ENCODE measurements around the gene PRR5L. TPM values are rescaled to one million over a fixed set of nuclear protein-coding genes. Genes with fewer than 3 reads are reported as not detected.

Gene PRR5L
- total RNA-seq, 1 donor, result 0.54 TPM

DNA sequence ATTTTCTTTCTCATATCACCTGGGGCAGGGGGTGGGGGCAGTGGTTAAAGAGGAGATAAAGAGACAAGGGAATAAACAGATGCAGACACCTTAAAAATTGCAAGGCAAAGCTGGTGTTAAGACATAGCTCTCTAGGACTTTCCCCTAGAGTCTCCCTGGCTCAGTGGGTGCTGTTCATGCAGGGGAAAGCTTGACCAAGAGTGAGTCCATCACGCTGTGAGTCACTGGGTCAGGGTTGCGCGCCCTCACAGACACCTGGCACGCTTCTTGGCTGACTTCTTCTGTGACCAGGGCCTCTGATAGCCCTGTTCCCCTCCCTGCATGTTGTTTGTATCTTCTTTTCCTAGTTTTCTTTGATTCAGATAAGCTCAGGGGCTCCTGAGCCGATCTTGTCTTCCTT, 38.7 kb upstream of the PRR5L start:
- no peak overlapping the region for H3K4me3 ChIP-seq (ENCODE audit: low read depth, low read length)
- TF ChIP-seq, protein P1, sequence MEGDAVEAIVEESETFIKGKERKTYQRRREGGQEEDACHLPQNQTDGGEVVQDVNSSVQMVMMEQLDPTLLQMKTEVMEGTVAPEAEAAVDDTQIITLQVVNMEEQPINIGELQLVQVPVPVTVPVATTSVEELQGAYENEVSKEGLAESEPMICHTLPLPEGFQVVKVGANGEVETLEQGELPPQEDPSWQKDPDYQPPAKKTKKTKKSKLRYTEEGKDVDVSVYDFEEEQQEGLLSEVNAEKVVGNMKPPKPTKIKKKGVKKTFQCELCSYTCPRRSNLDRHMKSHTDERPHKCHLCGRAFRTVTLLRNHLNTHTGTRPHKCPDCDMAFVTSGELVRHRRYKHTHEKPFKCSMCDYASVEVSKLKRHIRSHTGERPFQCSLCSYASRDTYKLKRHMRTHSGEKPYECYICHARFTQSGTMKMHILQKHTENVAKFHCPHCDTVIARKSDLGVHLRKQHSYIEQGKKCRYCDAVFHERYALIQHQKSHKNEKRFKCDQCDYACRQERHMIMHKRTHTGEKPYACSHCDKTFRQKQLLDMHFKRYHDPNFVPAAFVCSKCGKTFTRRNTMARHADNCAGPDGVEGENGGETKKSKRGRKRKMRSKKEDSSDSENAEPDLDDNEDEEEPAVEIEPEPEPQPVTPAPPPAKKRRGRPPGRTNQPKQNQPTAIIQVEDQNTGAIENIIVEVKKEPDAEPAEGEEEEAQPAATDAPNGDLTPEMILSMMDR (IDR thresholded peaks at IDR 0.05; ENCODE audit: insufficient read depth, low read length), result no peak
- DNase-seq (ENCODE audit: low read depth), result peak; percentile 13

DNA sequence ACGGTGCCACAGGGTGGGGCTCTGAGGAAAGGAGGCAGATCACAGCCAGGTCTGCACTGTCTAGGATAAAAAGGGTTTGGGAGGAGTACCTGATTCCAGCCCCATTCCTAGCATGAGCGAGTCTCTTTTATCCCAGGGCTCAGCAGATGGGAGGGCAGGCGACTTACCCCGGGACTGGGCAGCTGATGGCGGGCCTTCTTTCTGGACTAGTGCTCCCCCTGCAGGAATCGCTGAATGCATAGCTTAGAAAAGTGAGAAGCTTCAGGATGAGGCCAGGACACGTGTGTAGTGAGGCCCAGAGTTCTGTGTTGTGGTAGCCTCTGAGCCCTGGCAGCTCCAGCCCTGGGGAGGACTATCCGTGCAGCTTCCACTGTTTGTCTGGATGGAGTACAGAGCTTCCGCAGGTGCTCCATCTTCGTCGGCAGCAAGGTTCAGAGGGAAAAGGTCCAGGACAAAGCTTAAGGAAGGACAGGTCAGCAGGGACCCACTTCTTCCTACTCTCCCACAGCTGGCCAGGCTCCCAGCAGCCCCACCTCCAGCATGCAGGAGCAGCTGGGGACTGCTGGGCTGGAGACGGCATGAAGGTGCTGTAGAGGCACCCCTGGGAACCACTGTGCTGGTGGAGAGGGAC, 37.2 kb upstream of the PRR5L start:
- no peak overlapping the region for H3K4me3 ChIP-seq (ENCODE audit: low read depth, low read length)
- DNase-seq (ENCODE audit: low read depth), result peak; percentile 78
- TF ChIP-seq, protein P1 (IDR thresholded peaks at IDR 0.05; ENCODE audit: insufficient read depth, low read length), result peak; percentile 77

DNA sequence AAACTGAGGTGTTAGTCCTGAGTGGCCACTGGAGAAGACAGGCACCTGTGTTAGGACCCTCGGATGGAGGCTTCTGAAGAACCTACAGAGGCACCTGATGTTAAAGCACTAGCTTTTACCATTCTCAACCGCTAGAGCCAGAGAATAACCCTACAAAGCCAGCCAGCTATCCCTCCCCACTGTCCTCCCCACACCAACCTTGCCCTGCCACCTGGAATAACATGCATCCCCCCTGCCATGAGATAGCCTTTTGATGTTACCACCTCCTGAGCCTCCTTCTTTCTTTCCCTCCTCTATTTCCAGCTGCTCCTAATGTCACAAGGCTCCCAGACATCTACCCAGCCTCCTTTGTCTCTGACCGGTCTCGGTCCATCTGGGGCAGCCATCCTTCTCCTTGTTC, 35.0 kb upstream of the PRR5L start:
- no peak overlapping the region for H3K4me3 ChIP-seq (ENCODE audit: low read depth, low read length)
- TF ChIP-seq, protein P1 (IDR thresholded peaks at IDR 0.05; ENCODE audit: insufficient read depth, low read length), result no peak
- DNase-seq (ENCODE audit: low read depth), result no peak

DNA sequence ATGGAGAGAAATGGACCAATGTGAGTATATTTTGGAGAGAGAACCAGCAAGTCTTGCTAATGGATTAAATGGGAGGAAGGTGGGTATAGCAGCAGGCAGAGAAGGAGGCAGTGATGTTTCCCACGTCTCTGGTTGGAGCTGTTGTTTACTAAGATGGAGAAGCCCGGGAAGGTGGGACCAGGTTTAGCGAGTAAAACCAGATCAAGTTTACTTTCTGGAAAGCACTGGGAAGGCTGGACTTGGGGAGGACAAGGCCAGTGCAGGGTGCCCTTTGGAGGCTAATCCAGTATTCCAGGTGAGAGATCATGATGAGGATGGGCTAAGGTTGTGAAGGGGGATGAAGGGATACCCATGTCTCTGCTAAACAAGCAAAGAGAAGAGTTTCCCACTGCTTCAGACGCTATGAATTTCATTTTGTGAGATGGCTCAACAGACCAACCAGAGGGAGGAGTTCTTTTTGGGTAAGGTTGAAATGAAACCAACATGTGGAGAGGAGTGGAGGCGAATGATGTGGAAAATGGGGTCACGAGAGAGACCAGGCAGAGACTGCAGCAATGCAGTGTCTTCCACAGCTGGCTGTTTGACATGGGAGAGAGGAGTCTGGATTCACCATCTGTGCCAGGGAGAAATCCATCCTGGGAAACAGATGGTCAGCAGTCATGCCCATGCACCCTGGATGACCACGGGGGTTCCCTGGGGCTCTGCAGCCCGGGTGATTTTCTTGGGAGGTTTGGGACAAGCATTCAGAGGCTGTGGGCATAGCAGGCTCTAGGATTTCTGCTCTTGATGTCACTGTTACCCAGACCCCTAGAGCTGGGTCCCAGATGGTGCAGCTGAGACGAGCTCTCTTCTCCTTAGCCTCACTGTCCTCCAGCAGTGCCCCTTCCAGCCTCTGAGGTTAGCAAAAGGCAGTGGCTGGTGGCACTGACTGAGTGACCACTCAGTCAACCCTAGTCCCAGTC, 31.8 kb upstream of the PRR5L start:
- no peak overlapping the region for H3K4me3 ChIP-seq (ENCODE audit: low read depth, low read length)
- TF ChIP-seq, protein P1 (IDR thresholded peaks at IDR 0.05; ENCODE audit: insufficient read depth, low read length), result no peak
- no peak for DNase-seq (ENCODE audit: low read depth)

DNA sequence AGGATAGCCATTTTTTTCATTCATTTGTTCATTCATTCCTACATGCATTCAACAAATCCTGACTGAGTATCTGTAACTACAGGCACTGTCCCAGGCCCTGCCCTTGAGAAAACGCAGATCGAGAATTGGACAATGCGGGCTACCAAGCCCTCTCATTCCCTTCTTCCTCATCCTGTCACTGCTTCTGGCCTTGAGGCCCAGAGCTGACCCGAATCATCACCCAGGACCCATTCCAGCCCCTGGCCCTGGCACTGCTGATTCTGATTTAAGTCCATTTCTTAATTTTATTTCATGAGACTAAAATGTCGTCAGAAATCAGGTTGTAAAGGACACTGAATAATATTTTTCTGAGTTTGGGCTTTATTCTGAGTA, 31.1 kb upstream of the PRR5L start:
- no peak overlapping the region for H3K4me3 ChIP-seq (ENCODE audit: low read depth, low read length)
- no peak for DNase-seq (ENCODE audit: low read depth)
- TF ChIP-seq, protein P1 (IDR thresholded peaks at IDR 0.05; ENCODE audit: insufficient read depth, low read length), result no peak

DNA sequence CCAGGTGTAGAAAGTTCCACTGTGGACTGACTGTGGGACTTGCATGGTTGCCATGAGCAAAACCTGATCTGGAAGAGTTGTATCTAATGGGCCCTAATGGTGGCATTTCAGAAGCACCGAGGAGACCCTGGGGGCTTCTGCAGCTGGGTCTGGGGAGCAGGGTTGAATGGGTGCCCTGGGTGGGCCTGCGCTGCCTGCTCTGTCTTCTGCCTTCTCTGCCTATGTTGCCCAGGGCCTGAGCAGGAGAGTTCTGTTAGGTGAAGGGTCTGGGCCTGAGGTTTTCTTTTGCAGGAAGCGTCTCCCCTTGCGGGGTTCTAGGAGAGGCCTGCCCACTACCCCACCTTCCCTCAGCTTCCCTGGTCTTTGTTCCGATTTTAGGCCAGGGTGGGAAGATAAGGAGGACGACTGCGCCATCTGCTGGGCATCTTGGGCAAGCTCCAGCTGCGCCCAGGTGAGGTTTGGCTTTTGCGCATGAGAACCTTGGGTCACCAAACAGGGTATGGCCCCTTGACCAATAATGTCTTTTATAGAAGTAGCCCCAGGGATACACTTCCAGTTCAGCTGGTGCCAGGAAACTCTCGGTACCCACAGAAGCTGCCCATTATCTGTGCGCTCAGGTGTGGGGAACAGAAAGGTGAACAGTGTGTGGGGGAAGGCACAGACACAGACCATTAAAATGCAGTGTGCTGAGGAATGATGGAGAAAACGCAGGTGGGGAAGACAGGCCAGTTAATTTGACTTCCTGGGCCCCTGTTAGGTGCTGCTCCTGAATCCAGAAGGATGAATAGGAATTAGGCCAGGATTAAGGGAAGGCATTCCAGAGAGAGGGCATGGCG, 30.1 kb upstream of the PRR5L start:
- TF ChIP-seq, protein P1 (IDR thresholded peaks at IDR 0.05; ENCODE audit: insufficient read depth, low read length), result peak; percentile 85
- peak; percentile 52 for DNase-seq (ENCODE audit: low read depth)
- H3K4me3 ChIP-seq (ENCODE audit: low read depth, low read length), result no peak overlapping the region

Measured in fibroblast of the aortic adventitia (primary cell).